IMR-90 (cell line): ENCODE measurements around the gene WDTC1. TPM values are rescaled to one million over a fixed set of nuclear protein-coding genes. Genes with fewer than 3 reads are reported as not detected.

ENCODE experiments used
- ATAC-seq: fragments of 200-7000 bp; cut with Tn5 transposase; 2 replicates; pipeline ENCODE4 v1.9.1; 2020; ENCODE audit warnings: low read depth, mild to moderate bottlenecking, moderate library complexity
- BruUV-seq: library from RNA; stranded (reverse); fragments of 400-500 nt; replicated peaks from 2 replicates; lab custom pipeline; 2021; lab: Mats Ljungman, UMichigan
- CTCF ChIA-PET: fragments of 300-600 bp; formaldehyde crosslinking; extraction: SDS; loops from one replicate; lab custom pipeline; 2021; ENCODE audit warnings: antibody characterized with exemption; lab: Yijun Ruan, JAX
- POLR2A ChIA-PET: fragments of 300-600 bp; sonication (Branson Sonifier 250); formaldehyde crosslinking; loops from one replicate; lab custom pipeline; 2022; ENCODE audit warnings: antibody characterized with exemption; ENCODE audit not compliant: unreplicated experiment; lab: Charles Lee
- DNase-seq: peaks from one replicate; pipeline ENCODE4 v3.0.0; 2013
- H2AFZ ChIP-seq: replicated peaks from 2 replicates; pipeline ENCODE3; 2013; ENCODE audit warnings: low read length, mild to moderate bottlenecking; ENCODE audit not compliant: poor library complexity
- H2AK5ac ChIP-seq: 2 replicates; pipeline ENCODE4 v1.6.1; 2013; ENCODE audit warnings: low read depth, low read length, inconsistent platforms
- H2AK9ac ChIP-seq: replicated peaks from 2 replicates; pipeline ENCODE3; 2013; ENCODE audit warnings: mild to moderate bottlenecking, low read depth, low read length, moderate library complexity; ENCODE audit not compliant: poor library complexity
- H2BK120ac ChIP-seq: 2 replicates; pipeline ENCODE4 v1.6.1; 2013; ENCODE audit warnings: low read depth, low read length, inconsistent platforms
- H2BK15ac ChIP-seq: 3 replicates; pipeline ENCODE4 v1.6.1; 2013; ENCODE audit warnings: low read depth, low read length, inconsistent platforms
- H2BK20ac ChIP-seq: 2 replicates; pipeline ENCODE4 v1.6.1; 2013; ENCODE audit warnings: low read depth, mild to moderate bottlenecking, inconsistent platforms, low read length, moderate library complexity
- H2BK5ac ChIP-seq: 2 replicates; pipeline ENCODE4 v1.6.1; 2013; ENCODE audit warnings: mild to moderate bottlenecking, low read depth, low read length, inconsistent platforms; ENCODE audit not compliant: poor library complexity, severe bottlenecking
- H3K14ac ChIP-seq: replicated peaks from 2 replicates; pipeline ENCODE4 v1.6.1; 2013; ENCODE audit warnings: low read depth, low read length, inconsistent platforms
- H3K18ac ChIP-seq: 2 replicates; pipeline ENCODE4 v1.6.1; 2013; ENCODE audit warnings: low read depth, low read length, control low read depth
- H3K23ac ChIP-seq: 2 replicates; pipeline ENCODE4 v1.6.1; 2013; ENCODE audit warnings: low read depth, low read length, inconsistent platforms
- H3K27ac ChIP-seq: 2 replicates; pipeline ENCODE4 v1.5.1; 2013; ENCODE audit warnings: mild to moderate bottlenecking, control low read depth, low read length; ENCODE audit not compliant: insufficient read depth
- H3K27me3 ChIP-seq: 2 replicates; pipeline ENCODE4 v1.6.1; 2013; ENCODE audit warnings: low read length; ENCODE audit not compliant: control insufficient read depth, insufficient read depth
- H3K36me3 ChIP-seq: 2 replicates; pipeline ENCODE4 v1.6.1; 2013; ENCODE audit warnings: low read length, mixed read lengths; ENCODE audit not compliant: control insufficient read depth, insufficient read depth
- H3K4ac ChIP-seq: 2 replicates; pipeline ENCODE4 v1.6.1; 2013; ENCODE audit warnings: low read depth, low read length, inconsistent platforms
- H3K4me1 ChIP-seq: 2 replicates; pipeline ENCODE4 v1.6.1; 2013; ENCODE audit warnings: low read length, mixed read lengths; ENCODE audit not compliant: control insufficient read depth, insufficient read depth
- H3K4me2 ChIP-seq: 2 replicates; pipeline ENCODE4 v1.6.1; 2013; ENCODE audit warnings: low read depth, mild to moderate bottlenecking, control low read depth, low read length, moderate library complexity
- H3K4me3 ChIP-seq: 2 replicates; pipeline ENCODE4 v1.5.1; 2013; ENCODE audit warnings: low read depth, mild to moderate bottlenecking, control low read depth, low read length, moderate library complexity; ENCODE audit not compliant: insufficient read depth
- H3K56ac ChIP-seq: 2 replicates; pipeline ENCODE4 v1.6.1; 2013; ENCODE audit warnings: low read length, inconsistent platforms; ENCODE audit not compliant: insufficient read depth; ENCODE audit errors: extremely low read depth
- H3K79me1 ChIP-seq, 2 experiments: 2 replicates each; pipeline ENCODE4 v1.6.1; 2013; ENCODE audit warnings: low read length in 2 of 2, inconsistent platforms in 1 of 2, low read depth in 1 of 2
- H3K9ac ChIP-seq: 2 replicates; pipeline ENCODE4 v1.6.1; 2013; ENCODE audit warnings: low read depth, low read length, control low read depth
- H3K9me1 ChIP-seq: 2 replicates; pipeline ENCODE4 v1.6.1; 2013; ENCODE audit warnings: low read length, inconsistent platforms; ENCODE audit not compliant: insufficient read depth
- H3K9me3 ChIP-seq: 2 replicates; pipeline ENCODE4 v1.6.1; 2013; ENCODE audit warnings: low read length; ENCODE audit not compliant: control insufficient read depth, insufficient read depth
- H4K20me1 ChIP-seq: 2 replicates; pipeline ENCODE4 v1.6.1; 2013; ENCODE audit warnings: low read length, inconsistent platforms; ENCODE audit not compliant: insufficient read depth
- H4K5ac ChIP-seq: 2 replicates; pipeline ENCODE4 v1.6.1; 2013; ENCODE audit warnings: mild to moderate bottlenecking, low read depth, low read length, control low read depth
- H4K8ac ChIP-seq, 2 experiments: 2 replicates each; pipeline ENCODE4 v1.6.1; 2013; ENCODE audit warnings: low read depth in 2 of 2, low read length in 2 of 2, control low read depth in 1 of 2, inconsistent platforms in 1 of 2
- H4K91ac ChIP-seq: 2 replicates; pipeline ENCODE4 v1.6.1; 2013; ENCODE audit warnings: low read depth, low read length, inconsistent platforms; ENCODE audit not compliant: insufficient read depth
- BHLHE40 ChIP-seq: fragments of 150-350 bp; IDR thresholded peaks from 2 replicates; pipeline ENCODE4 v1.6.1; 2016; ENCODE audit warnings: mild to moderate bottlenecking, low read depth, low read length
- MAFK ChIP-seq: IDR thresholded peaks from 2 replicates; pipeline ENCODE4 v1.6.1; 2012; ENCODE audit warnings: low read depth, low read length, improper control_type of control experiment
- RCOR1 ChIP-seq: IDR thresholded peaks from 2 replicates; pipeline ENCODE4 v1.6.1; 2012; ENCODE audit warnings: mild to moderate bottlenecking, low read length, improper control_type of control experiment; ENCODE audit not compliant: insufficient replicate concordance
- WGBS, 2 experiments: methylation state at CpG; one replicate each; pipeline versions ENCODE4 v1.1.5 to v1.1.7; 2013; ENCODE audit warnings: missing lambda C conversion rate in 2 of 2; ENCODE audit not compliant: insufficient read length in 1 of 2; ENCODE audit errors: extremely low coverage in 2 of 2; 5-methylcytosine and 5-hydroxymethylcytosine counted together
- dilution Hi-C: fragments of 300-500 bp; cut with HindIII; formaldehyde crosslinking; loops from one replicate; pipeline ENCODE4 v1.14.3; 2018; ENCODE audit warnings: low sequenced_read_pairs; ENCODE audit not compliant: unreplicated experiment
- in situ Hi-C: fragments of 300-500 bp; cut with MboI; formaldehyde crosslinking; loops from 3 replicates; pipeline ENCODE4 v1.14.3; 2019; ENCODE audit warnings: low sequenced_read_pairs, inconsistent platforms, mixed read lengths
- intact Hi-C: fragments of 100-400 bp; cut with micrococcal nuclease; formaldehyde crosslinking; loops from 2 replicates; pipeline ENCODE4 v1.10.0; 2022
- polyA plus RNA-seq, 3 experiments: library from polyadenylated mRNA; depleted of rRNA; stranded (reverse); fragments of >200 nt; gene quantifications; 2 replicates each; pipeline ENCODE4 v1.2.3, GENCODE V29; 2012; ENCODE audit warnings: low replicate concordance in 1 of 3
- total RNA-seq: library from RNA; depleted of rRNA; stranded (reverse); fragments of >200 nt; gene quantifications from 2 replicates; pipeline ENCODE4 v1.2.3, GENCODE V29; 2012

WDTC1 gene
- total and polyA plus RNA-seq, 2 of the 4 experiments (the other 2 are of a cell fraction) = 9.9 to 15.2 TPM

DNA sequence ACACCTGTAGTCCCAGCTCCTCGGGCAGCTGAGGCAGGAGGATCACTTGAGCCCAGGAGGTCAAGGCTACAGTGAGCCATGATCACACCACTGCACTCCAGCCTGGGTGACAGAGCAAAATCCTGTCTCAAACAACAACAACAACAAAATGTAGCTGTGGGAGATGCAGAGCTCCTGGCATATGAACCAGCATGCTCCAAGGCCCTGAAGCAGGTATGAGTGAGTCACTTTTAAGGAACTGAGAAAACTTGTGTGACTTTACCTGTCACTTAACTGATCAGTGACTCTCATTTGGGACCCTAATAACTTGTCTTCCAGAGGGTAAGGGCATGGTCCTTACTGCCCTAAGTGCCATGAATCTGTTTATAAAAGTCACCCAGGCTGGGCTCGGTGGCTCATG lies 68.2 kb downstream of the WDTC1 start:
- H4K5ac ChIP-seq = no peak overlapping the region
- H3K14ac ChIP-seq = no peak overlapping the region
- H3K27ac ChIP-seq = no peak overlapping the region
- H3K4ac ChIP-seq = no peak overlapping the region
- H2AK5ac ChIP-seq = no peak overlapping the region
- no peak overlapping the region for H3K9ac ChIP-seq
- H3K4me2 ChIP-seq = no peak overlapping the region
- no peak overlapping the region for H3K56ac ChIP-seq
- H4K8ac ChIP-seq = no peak overlapping the region
- no peak overlapping the region for H2BK5ac ChIP-seq
- intact Hi-C loops = no loop called here
- WGBS, 2 experiments = no CpG with 5 or more reads among the region's 2 CpGs
- no peak overlapping the region for H3K18ac ChIP-seq
- in situ Hi-C loops = loop anchor here (5.0 kb wide), 2 partner anchors 90 to 305 kb away; partner anchors contain the start of gene GPR3
- ChIA-PET CTCF (interaction anchor here (0.8 to 7.1 kb wide), 3 partner anchors 86 to 94 kb away, joined by 3 to 79 read pairs (median 3); no protein-coding TSS in a partner anchor), POLR2A (interaction anchor here (0.6 kb wide), 1 partner anchor 12 kb away, joined by 7 read pairs; no protein-coding TSS in a partner anchor)
- H2AFZ ChIP-seq = no peak overlapping the region
- dilution Hi-C loops = no loop called here
- H3K27me3 ChIP-seq = no peaks in the 10 kb centered on the region
- no peak overlapping the region for H2BK120ac ChIP-seq
- H4K91ac ChIP-seq = no peak overlapping the region; the same call in 1 of the 2 replicates
- no peak overlapping the region for H3K23ac ChIP-seq
- peaks cover 13% of the 10 kb centered on the region for H3K9me1 ChIP-seq
- TF ChIP-seq BHLHE40 = no peak
- TF ChIP-seq MAFK = no peak
- TF ChIP-seq RCOR1 = no peak
- no peak overlapping the region for H3K4me3 ChIP-seq
- no peak overlapping the region for H2BK15ac ChIP-seq
- H3K9me3 ChIP-seq = no peaks in the 10 kb centered on the region
- H3K36me3 ChIP-seq = peaks cover 10% of the 10 kb centered on the region; the same call in 1 of the 2 replicates
- H2AK9ac ChIP-seq = no peak overlapping the region
- DNase-seq (no peak), ATAC-seq (no peak)
- BruUV-seq = no TSS peak
- peaks cover 27% of the 10 kb centered on the region for H3K4me1 ChIP-seq
- peaks cover 0 to 21% of the 10 kb centered on the region in 2 experiments; a peak in 2 of 4 replicates for H3K79me1 ChIP-seq
- H2BK20ac ChIP-seq = no peak overlapping the region
- H4K20me1 ChIP-seq = 0 out of 2 replicates have a peak, but pooled peaks cover 4% of the 10 kb centered on the region
